Heart left ventricle (tissue), 13 donors: ENCODE data around the gene SYNE2.
"Not testable (repeated sequence)": the region's sequence is repeated elsewhere in the genome, so short reads cannot be mapped to it uniquely, and the experiment has no call there.

Experiments used
- CTCF ChIP-seq, 12 donors: fragments of 200-600 bp; sonication (generic) in 4 of 12; IDR thresholded peaks; one replicate each; pipeline versions ENCODE4 v1.5.0 to v1.8.0; 2018 to 2022; ENCODE audit warnings: antibody characterized with exemption in 12 of 12, mild to moderate bottlenecking in 5 of 12
- POLR2A ChIP-seq, 2 donors: fragments of 450-650 bp; IDR thresholded peaks; one replicate each; pipeline ENCODE4 v1.6.1; 2017; ENCODE audit warnings: antibody characterized with exemption in 2 of 2, mild to moderate bottlenecking in 2 of 2, moderate library complexity in 2 of 2
- donor health status: ischemic (EF 13 %, LVEDD 7.1; RV severe dilation, severe dysfunction).
- donor health status: DM: no; HTN: yes; CAD: no.
- donor health status: DM: no; HTN: no; CAD: no.
- donor health status: ischemic (EF 25% LVEDD 6.9; RV normal size, moderate dysfunction).
- donor health status: ischemic (EF 25% LVEDD 5.7; RV mildly dilated, moderate dysfunction).
- donor health status: ischemic (EF 35%, LVEDD 5.7; RV mildly dilated, moderate dysfunction).
- donor health status: nonischemic (EF 11% LVEDD 7.7; RV severe dilation, severe dysfunction).
- donor health status: DM: yes; HTN: yes; CAD: no.
- donor health status: PGD.
- donor health status: ischemic (EF 29% LVEDD 5.4; RV normal size, mild dysfunction).
- donor health status: nonischemic (EF 23%, LVEDD 6.1; RV moderate dilation, normal function).

- TF ChIP-seq POLR2A, CTCF (IDR thresholded peaks at IDR 0.05): not testable (repeated sequence)
Observed at GRCh38 chr14:63869940-63870752, 17.3 kb downstream of the SYNE2 start.
